Measurements from ENCODE around the gene TCFL5. TPM values are rescaled to one million over a fixed set of nuclear protein-coding genes. Genes with fewer than 3 reads are reported as not detected.

TCFL5 gene
- total RNA-seq, 1 experiment from 2014 or later = 19.1 TPM

GRCh38 chr20:62812181-62812906 lies 49.3 kb downstream of the TCFL5 start:
- DNase-seq (ENCODE audit: low read depth) = no peak

- DNase-seq (ENCODE audit: low read depth) = no peak
These were observed 49.9 kb downstream of the TCFL5 start for GRCh38 chr20:62811720-62812119.

- DNase-seq (ENCODE audit: low read depth) = no peak
These were observed 50.3 kb downstream of the TCFL5 start for GRCh38 chr20:62811320-62811719.

- DNase-seq (ENCODE audit: low read depth) = no peak
These were observed 51.8 kb downstream of the TCFL5 start for GRCh38 chr20:62809530-62810428.

GRCh38 chr20:62808211-62808865 lies 53.3 kb downstream of the TCFL5 start:
- peak; percentile 54 for DNase-seq (ENCODE audit: low read depth)

- no peak for DNase-seq (ENCODE audit: low read depth)
These were observed 54.0 kb downstream of the TCFL5 start for GRCh38 chr20:62807444-62808210.

- no peak for DNase-seq (ENCODE audit: low read depth)
These were observed 55.1 kb downstream of the TCFL5 start for GRCh38 chr20:62806383-62807050.

GRCh38 chr20:62805711-62806382 lies 55.8 kb downstream of the TCFL5 start:
- no peak for DNase-seq (ENCODE audit: low read depth)

- peak; percentile 39 for DNase-seq (ENCODE audit: low read depth)
These were observed 56.4 kb downstream of the TCFL5 start for GRCh38 chr20:62805155-62805710.

- DNase-seq (ENCODE audit: low read depth) = peak; percentile 57
These were observed 56.9 kb downstream of the TCFL5 start, which contains the start of gene OGFR for GRCh38 chr20:62804627-62805154. TSS of gene OGFR (plus strand) at chr20:62804835. CDS start at chr20:62804860, 25 bp downstream.

GRCh38 chr20:62804021-62804626 lies 57.5 kb downstream of the TCFL5 start:
- DNase-seq (ENCODE audit: low read depth) = peak; percentile 46

GRCh38 chr20:62802026-62802712 lies 59.5 kb downstream of the TCFL5 start:
- DNase-seq (ENCODE audit: low read depth) = no peak

GRCh38 chr20:62801284-62802010 lies 60.2 kb downstream of the TCFL5 start:
- DNase-seq (ENCODE audit: low read depth) = no peak

- DNase-seq (ENCODE audit: low read depth) = no peak
These were observed 61.0 kb downstream of the TCFL5 start for GRCh38 chr20:62800314-62801259.

GRCh38 chr20:62799873-62800272 lies 61.7 kb downstream of the TCFL5 start:
- no peak for DNase-seq (ENCODE audit: low read depth)

GRCh38 chr20:62799459-62799858 lies 62.2 kb downstream of the TCFL5 start:
- DNase-seq (ENCODE audit: low read depth) = no peak

- no peak for DNase-seq (ENCODE audit: low read depth)
These were observed 62.6 kb downstream of the TCFL5 start for GRCh38 chr20:62799036-62799435.
